ENCODE data around the gene ISX. TPM values are rescaled to one million over a fixed set of nuclear protein-coding genes. Genes with fewer than 3 reads are reported as not detected.

ISX gene
- total RNA-seq, 4 donors from 2014 or later = 0.34 TPM; not detected in 3

DNA sequence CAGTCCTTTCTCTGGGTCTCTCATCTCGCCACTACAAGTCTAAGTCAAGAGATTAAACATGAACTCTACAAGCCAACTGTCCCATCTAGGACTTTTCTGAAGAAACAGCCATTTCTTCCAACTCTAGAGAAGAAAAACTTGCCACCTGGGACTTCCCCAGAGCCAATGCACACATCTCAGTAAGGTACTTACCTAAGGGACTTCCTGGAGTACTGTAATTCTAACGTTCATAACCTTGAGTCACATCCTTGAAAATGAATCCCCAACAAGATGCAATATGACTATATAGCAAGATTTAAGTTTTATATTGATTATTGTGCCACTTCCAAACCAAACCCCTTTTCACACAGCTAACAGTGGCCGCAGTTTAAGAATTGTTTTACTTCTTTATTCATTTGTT is 11.9 kb upstream of the ISX start:
- in situ Hi-C loops (cut with MboI; ENCODE audit: low sequenced_read_pairs in 4 of 4) = no loop called here
- Histone ChIP-seq H3K9me3 (no peaks in the 10 kb centered on the region), H3K36me3 (no peaks in the 10 kb centered on the region), H3K27me3 (no peaks in the 10 kb centered on the region), H3K27ac (no peak overlapping the region), H3K4me1 (no peaks in the 10 kb centered on the region), H3K4me3 (no peak overlapping the region)
- TF ChIP-seq, protein P1, sequence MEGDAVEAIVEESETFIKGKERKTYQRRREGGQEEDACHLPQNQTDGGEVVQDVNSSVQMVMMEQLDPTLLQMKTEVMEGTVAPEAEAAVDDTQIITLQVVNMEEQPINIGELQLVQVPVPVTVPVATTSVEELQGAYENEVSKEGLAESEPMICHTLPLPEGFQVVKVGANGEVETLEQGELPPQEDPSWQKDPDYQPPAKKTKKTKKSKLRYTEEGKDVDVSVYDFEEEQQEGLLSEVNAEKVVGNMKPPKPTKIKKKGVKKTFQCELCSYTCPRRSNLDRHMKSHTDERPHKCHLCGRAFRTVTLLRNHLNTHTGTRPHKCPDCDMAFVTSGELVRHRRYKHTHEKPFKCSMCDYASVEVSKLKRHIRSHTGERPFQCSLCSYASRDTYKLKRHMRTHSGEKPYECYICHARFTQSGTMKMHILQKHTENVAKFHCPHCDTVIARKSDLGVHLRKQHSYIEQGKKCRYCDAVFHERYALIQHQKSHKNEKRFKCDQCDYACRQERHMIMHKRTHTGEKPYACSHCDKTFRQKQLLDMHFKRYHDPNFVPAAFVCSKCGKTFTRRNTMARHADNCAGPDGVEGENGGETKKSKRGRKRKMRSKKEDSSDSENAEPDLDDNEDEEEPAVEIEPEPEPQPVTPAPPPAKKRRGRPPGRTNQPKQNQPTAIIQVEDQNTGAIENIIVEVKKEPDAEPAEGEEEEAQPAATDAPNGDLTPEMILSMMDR (IDR thresholded peaks at IDR 0.05 in 4 of 5, conservative IDR thresholded peaks at IDR 0.05 in 1 of 5) = no peak
- TF ChIP-seq POLR2A (IDR thresholded peaks at IDR 0.05) = no peak
- intact Hi-C loops (cut with DNase I; ENCODE audit: low total_unique reads) = no loop called here
- DNase-seq (no peak), ATAC-seq (no peak)

DNA sequence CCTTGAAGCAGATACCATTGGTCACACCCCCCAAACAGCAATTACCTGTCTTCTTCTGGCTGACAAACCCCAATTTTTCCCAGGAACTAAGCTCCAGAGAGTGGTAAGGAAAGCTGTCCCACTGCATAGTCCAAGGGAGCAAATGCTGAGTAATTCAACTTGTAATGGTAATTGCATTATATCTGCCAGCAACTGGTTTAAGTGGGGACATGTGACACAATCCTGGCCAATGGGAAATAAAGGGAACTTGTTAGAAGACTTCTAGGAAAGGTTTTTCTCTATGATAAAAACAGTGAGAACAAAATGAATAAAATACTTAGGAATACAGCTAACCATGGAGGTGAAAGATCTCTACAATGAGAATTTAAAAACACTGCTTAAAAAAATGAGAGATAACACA is 9.5 kb upstream of the ISX start:
- Histone ChIP-seq H3K4me1 (no peaks in the 10 kb centered on the region), H3K4me3 (no peak overlapping the region), H3K27ac (no peak overlapping the region), H3K36me3 (no peaks in the 10 kb centered on the region), H3K9me3 (no peaks in the 10 kb centered on the region), H3K27me3 (no peaks in the 10 kb centered on the region)
- in situ Hi-C loops (cut with MboI; ENCODE audit: low sequenced_read_pairs in 4 of 4) (no loop called here), intact Hi-C loops (cut with DNase I; ENCODE audit: low total_unique reads) (no loop called here)
- ATAC-seq = no peak
- TF ChIP-seq POLR2A (IDR thresholded peaks at IDR 0.05) = no peak
- TF ChIP-seq, protein P1 (IDR thresholded peaks at IDR 0.05 in 4 of 5, conservative IDR thresholded peaks at IDR 0.05 in 1 of 5) = no peak
- no peak for DNase-seq

DNA sequence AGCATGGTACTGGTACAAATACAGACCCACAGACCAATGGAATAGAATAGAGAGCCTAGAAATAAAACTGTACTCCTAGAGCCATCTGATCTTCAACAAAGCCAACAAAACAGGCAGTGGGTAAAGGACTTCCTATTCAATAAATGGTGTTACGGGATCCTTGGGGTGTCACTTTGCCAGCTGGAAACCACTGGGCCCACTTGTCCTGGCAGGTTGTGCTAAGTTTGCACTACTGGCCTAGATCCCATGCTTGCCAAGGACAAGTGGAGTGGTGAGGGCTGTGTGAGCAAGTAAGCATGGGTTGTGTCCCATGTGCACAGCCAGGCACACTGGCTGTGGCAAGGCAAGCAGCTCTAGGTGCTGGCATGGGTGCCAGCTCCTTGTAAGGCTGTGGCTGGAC is 8.8 kb upstream of the ISX start:
- Histone ChIP-seq H3K4me3 (no peak overlapping the region), H3K36me3 (no peaks in the 10 kb centered on the region), H3K4me1 (no peaks in the 10 kb centered on the region), H3K9me3 (no peaks in the 10 kb centered on the region), H3K27me3 (no peaks in the 10 kb centered on the region), H3K27ac (no peak overlapping the region)
- no peak for DNase-seq
- ATAC-seq = no peak
- TF ChIP-seq, protein P1 (IDR thresholded peaks at IDR 0.05 in 4 of 5, conservative IDR thresholded peaks at IDR 0.05 in 1 of 5) = no peak
- no peak for TF ChIP-seq POLR2A (IDR thresholded peaks at IDR 0.05)
- in situ Hi-C loops (cut with MboI; ENCODE audit: low sequenced_read_pairs in 4 of 4) (no loop called here), intact Hi-C loops (cut with DNase I; ENCODE audit: low total_unique reads) (no loop called here)

DNA sequence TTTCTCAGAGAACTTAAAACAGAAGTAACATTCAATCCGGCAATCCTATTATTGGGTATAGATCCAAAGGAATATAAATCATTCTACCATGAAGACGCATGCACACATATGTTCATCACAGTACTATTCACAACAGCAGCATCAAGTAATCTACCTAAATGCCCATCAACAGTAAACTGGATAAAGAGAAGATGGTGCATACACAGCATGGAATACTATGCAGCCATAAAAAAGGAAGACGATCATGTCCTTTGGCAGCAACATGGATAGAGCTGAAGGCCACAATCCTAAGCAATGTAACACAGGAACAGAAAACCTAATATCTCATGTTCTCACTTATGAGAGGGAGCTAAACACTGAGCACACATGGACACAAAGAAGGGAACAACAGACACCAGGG is 6.3 kb upstream of the ISX start:
- H3K27ac ChIP-seq = no peak overlapping the region

DNA sequence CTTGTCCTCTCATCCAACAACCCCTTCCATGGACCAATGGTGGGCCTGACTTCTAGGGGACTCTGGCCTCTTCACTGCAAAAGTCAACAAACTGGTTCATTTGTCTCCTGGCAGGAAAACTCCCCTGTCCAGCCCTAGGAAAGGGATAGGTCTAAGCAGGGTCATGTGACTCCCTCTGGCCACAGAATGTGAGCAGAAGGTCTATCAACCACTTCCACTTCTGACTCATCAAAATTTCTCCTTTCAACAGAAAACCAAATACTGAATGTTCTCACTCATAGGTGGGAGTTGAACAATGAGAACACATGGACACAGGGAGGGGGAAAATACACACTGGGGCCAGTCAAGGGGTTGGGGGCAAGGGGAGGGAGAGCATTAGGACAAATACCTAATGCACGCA is 1.3 kb upstream of the ISX start:
- Histone ChIP-seq H3K27me3 (no peaks in the 10 kb centered on the region), H3K4me1 (no peaks in the 10 kb centered on the region), H3K27ac (no peak overlapping the region), H3K36me3 (no peaks in the 10 kb centered on the region), H3K4me3 (no peak overlapping the region), H3K9me3 (no peaks in the 10 kb centered on the region)
- in situ Hi-C loops (cut with MboI; ENCODE audit: low sequenced_read_pairs in 4 of 4) = no loop called here
- DNase-seq = no peak
- TF ChIP-seq, protein P1 (IDR thresholded peaks at IDR 0.05 in 4 of 5, conservative IDR thresholded peaks at IDR 0.05 in 1 of 5) = no peak
- no peak for ATAC-seq
- intact Hi-C loops (cut with DNase I; ENCODE audit: low total_unique reads) = no loop called here

More for the DNA sequence above, 6.3 kb upstream of the ISX start:
- H3K27me3 ChIP-seq = no peaks in the 10 kb centered on the region
- intact Hi-C loops (cut with DNase I; ENCODE audit: low total_unique reads) (no loop called here), in situ Hi-C loops (cut with MboI; ENCODE audit: low sequenced_read_pairs in 4 of 4) (no loop called here)
- no peaks in the 10 kb centered on the region for H3K9me3 ChIP-seq
- DNase-seq (no peak), ATAC-seq (no peak)
- H3K36me3 ChIP-seq = no peaks in the 10 kb centered on the region
- no peak for TF ChIP-seq POLR2A (IDR thresholded peaks at IDR 0.05)
- TF ChIP-seq, protein P1 (IDR thresholded peaks at IDR 0.05 in 4 of 5, conservative IDR thresholded peaks at IDR 0.05 in 1 of 5) = no peak
- H3K4me3 ChIP-seq = no peak overlapping the region
- no peaks in the 10 kb centered on the region for H3K4me1 ChIP-seq

Measured in gastrocnemius medialis (tissue), 4 donors.